Nephron (organoid): ENCODE measurements around the gene USP54.
A peak's percentile ranks its signal among the peaks of the same experiment; 100 is the strongest.

Experiments
- H3K27ac Mint-ChIP-seq, 3 experiments: 2 replicates each; pipeline ENCODE4 v1.8.0; 2020; ENCODE audit warnings: mixed read lengths in 3 of 3, mild to moderate bottlenecking in 2 of 3, moderate library complexity in 1 of 3
- H3K27me3 Mint-ChIP-seq: 2 replicates; pipeline ENCODE4 v1.8.0; 2021; ENCODE audit warnings: low read depth, mild to moderate bottlenecking, moderate library complexity, mixed read lengths
- H3K36me3 Mint-ChIP-seq: 2 replicates; pipeline ENCODE4 v1.8.0; 2020; ENCODE audit warnings: low read depth, mixed read lengths
- H3K4me1 Mint-ChIP-seq: 2 replicates; pipeline ENCODE4 v1.8.0; 2020; ENCODE audit warnings: mixed read lengths
- H3K4me3 Mint-ChIP-seq, 3 experiments: 2 replicates each; pipeline ENCODE4 v1.8.0; 2020; ENCODE audit warnings: mild to moderate bottlenecking in 3 of 3, mixed read lengths in 3 of 3, moderate library complexity in 2 of 3
- H3K9me3 Mint-ChIP-seq: 2 replicates; pipeline ENCODE4 v1.8.0; 2020; ENCODE audit warnings: mixed read lengths
- CTCF ChIP-seq, 3 experiments: fragments of 200-600 bp; sonication (generic); IDR thresholded peaks; one replicate each; pipeline ENCODE4 v1.5.0; 2021; ENCODE audit warnings: antibody characterized with exemption in 3 of 3; ENCODE audit not compliant: unreplicated experiment in 3 of 3

USP54 gene

GRCh38 chr10:73480158-73480557, 111.0 kb downstream of the USP54 start:
- Mint-ChIP-seq H3K9me3 (no peaks in the 10 kb centered on the region), H3K27me3 (no peaks in the 10 kb centered on the region), H3K4me3 (no peak overlapping the region), H3K36me3 (peaks cover 45% of the 10 kb centered on the region), H3K27ac (no peak overlapping the region), H3K4me1 (no peaks in the 10 kb centered on the region)
- TF ChIP-seq CTCF (IDR thresholded peaks at IDR 0.05; ENCODE audit: unreplicated experiment in 3 of 3), result no peak

- Mint-ChIP-seq H3K4me3 (no peak overlapping the region), H3K9me3 (no peaks in the 10 kb centered on the region), H3K27me3 (no peaks in the 10 kb centered on the region), H3K4me1 (no peaks in the 10 kb centered on the region), H3K27ac (no peak overlapping the region), H3K36me3 (peaks cover 44% of the 10 kb centered on the region)
- TF ChIP-seq CTCF (IDR thresholded peaks at IDR 0.05; ENCODE audit: unreplicated experiment in 3 of 3), result no peak
Observed at GRCh38 chr10:73478636-73479035, 112.5 kb downstream of the USP54 start.

- H3K4me1 Mint-ChIP-seq, result peaks cover 34% of the 10 kb centered on the region
- H3K27me3 Mint-ChIP-seq, result no peaks in the 10 kb centered on the region
- H3K36me3 Mint-ChIP-seq, result peaks cover 56% of the 10 kb centered on the region
- H3K27ac Mint-ChIP-seq, result no peak overlapping the region
- no peak for TF ChIP-seq CTCF (IDR thresholded peaks at IDR 0.05; ENCODE audit: unreplicated experiment in 3 of 3)
- H3K9me3 Mint-ChIP-seq, result no peaks in the 10 kb centered on the region
- no peak overlapping the region for H3K4me3 Mint-ChIP-seq
Observed at GRCh38 chr10:73471226-73471625, 119.9 kb downstream of the USP54 start.

- Mint-ChIP-seq H3K27me3 (no peaks in the 10 kb centered on the region), H3K4me1 (peaks cover 37% of the 10 kb centered on the region), H3K9me3 (no peaks in the 10 kb centered on the region), H3K4me3 (no peak overlapping the region), H3K36me3 (peaks cover 58% of the 10 kb centered on the region), H3K27ac (peak overlapping the region in 1 of 3 experiments; percentile 4)
- TF ChIP-seq CTCF (IDR thresholded peaks at IDR 0.05; ENCODE audit: unreplicated experiment in 3 of 3), result no peak
Observed at GRCh38 chr10:73469579-73469978, 121.6 kb downstream of the USP54 start.

- peak overlapping the region in 2 of 3 experiments; percentile 22 to 45 for H3K27ac Mint-ChIP-seq
- TF ChIP-seq CTCF (IDR thresholded peaks at IDR 0.05; ENCODE audit: unreplicated experiment in 3 of 3), result no peak
- peak overlapping the region in 1 of 3 experiments; percentile 32 for H3K4me3 Mint-ChIP-seq
- peaks cover 37% of the 10 kb centered on the region for H3K4me1 Mint-ChIP-seq
- peaks cover 62% of the 10 kb centered on the region for H3K36me3 Mint-ChIP-seq
- no peaks in the 10 kb centered on the region for H3K9me3 Mint-ChIP-seq
- H3K27me3 Mint-ChIP-seq, result no peaks in the 10 kb centered on the region
Observed at GRCh38 chr10:73467206-73467605, 123.9 kb downstream of the USP54 start.

GRCh38 chr10:73465978-73466726, 125.0 kb downstream of the USP54 start:
- peak overlapping the region in 1 of 3 experiments; percentile 74 for H3K4me3 Mint-ChIP-seq
- TF ChIP-seq CTCF (IDR thresholded peaks at IDR 0.05; ENCODE audit: unreplicated experiment in 3 of 3), result no peak

More at GRCh38 chr10:73465978-73466726, 125.0 kb downstream of the USP54 start:
- Mint-ChIP-seq H3K27me3 (no peaks in the 10 kb centered on the region), H3K9me3 (no peaks in the 10 kb centered on the region), H3K27ac (peak overlapping the region in 2 of 3 experiments; percentile 7 to 37), H3K4me1 (peaks cover 29% of the 10 kb centered on the region), H3K36me3 (peaks cover 60% of the 10 kb centered on the region)
